Right lobe of liver (tissue), 6 donors: ENCODE results near the gene CHCHD5. TPM values are rescaled to one million over a fixed set of nuclear protein-coding genes. Genes with fewer than 3 reads are reported as not detected.

Source experiments
- ATAC-seq, 4 donors: fragments of 200-7000 bp; cut with Tn5 transposase; one replicate each; pipeline ENCODE4 v1.9.1; 2020; ENCODE audit warnings: mild to moderate bottlenecking in 4 of 4, moderate library complexity in 4 of 4
- DNase-seq, 3 donors: peaks; one replicate each; pipeline ENCODE4 v3.0.0-alpha.2; 2020
- H3K27ac ChIP-seq, 3 donors: fragments of 200-600 bp; one replicate each; pipeline ENCODE4 v1.8.0; 2022
- H3K27me3 ChIP-seq, 2 donors: fragments of 200-600 bp; one replicate each; pipeline ENCODE4 v1.8.0; 2022
- H3K36me3 ChIP-seq, 4 donors: fragments of 200-600 bp; sonication (generic) in 1 of 4; one replicate each; pipeline versions ENCODE4 v1.5.1 to v1.8.0; 2017 to 2022; ENCODE audit warnings: control low read depth in 1 of 4
- H3K4me1 ChIP-seq, 4 donors: fragments of 200-600 bp; sonication (generic) in 1 of 4; one replicate each; pipeline versions ENCODE4 v1.5.1 to v1.8.0; 2017 to 2022; ENCODE audit warnings: control low read depth in 1 of 4
- H3K4me3 ChIP-seq, 3 donors: fragments of 200-600 bp; one replicate each; pipeline ENCODE4 v1.8.0; 2022
- H3K9me3 ChIP-seq, 4 donors: fragments of 200-600 bp; sonication (generic) in 1 of 4; one replicate each; pipeline versions ENCODE4 v1.5.1 to v1.8.0; 2017 to 2022; ENCODE audit warnings: control low read depth in 1 of 4
- CTCF ChIP-seq, 4 donors: fragments of 200-600 bp in 3 of 4; fragments of 450-650 bp in 1 of 4; IDR thresholded peaks; one replicate each; pipeline versions ENCODE4 v1.5.1 to v1.8.0; 2016 to 2022; ENCODE audit warnings: antibody characterized with exemption in 4 of 4, mild to moderate bottlenecking in 2 of 4
- POLR2A ChIP-seq: fragments of 450-650 bp; IDR thresholded peaks from one replicate; pipeline ENCODE4 v1.6.1; 2017; ENCODE audit warnings: antibody characterized with exemption, mild to moderate bottlenecking
- WGBS: methylation state at CpG from one replicate; pipeline ENCODE4 v1.1.6; 2018; ENCODE audit warnings: low coverage, low lambda C conversion rate; ENCODE audit not compliant: insufficient coverage; ENCODE audit errors: missing lambda C conversion rate; 5-methylcytosine and 5-hydroxymethylcytosine counted together
- intact Hi-C, 2 donors: fragments of 100-400 bp; cut with DNase I; formaldehyde crosslinking; loops; one replicate each; pipeline versions ENCODE4 v1.11.2 to v1.14.1; 2022
- total RNA-seq, 6 experiments: library from RNA; depleted of rRNA in 2 of 6; stranded (reverse); fragments of >200 nt in 2 of 6; fragmentation: NEBNext Ultra II Directional in 3 of 6; extraction: Animal tissue kit (Norgen Biotek cat#: 25700) in 3 of 6; gene quantifications; one replicate each; pipeline versions ENCODE4 v1.1.0 to v1.2.4, GENCODE V29; 2016 to 2023
- donor health status: DM: no; HTN: yes; CAD: no.
- donor health status: DM: no; HTN: no; CAD: no.
- donor health status: DM: no; HTN: no; CAD: no.
- donor health status: DM: no; HTN: yes; CAD: no.
- donor health status: DM: no; HTN: yes; CAD: no.

CHCHD5 gene
- total RNA-seq, 6 experiments from 2014 or later, result 15.1 to 29.5 (median 18.7) TPM

GRCh38 chr2:112591413-112591812, 7.0 kb downstream of the CHCHD5 start:
- Histone ChIP-seq H3K9me3 (no peaks in the 10 kb centered on the region), H3K4me1 (no peaks in the 10 kb centered on the region), H3K4me3 (no peak overlapping the region), H3K27me3 (no peaks in the 10 kb centered on the region), H3K36me3 (no peaks in the 10 kb centered on the region), H3K27ac (no peak overlapping the region)
- WGBS, result 83% methylated on average over 1 of the region's 5 CpGs
- ATAC-seq, result no peak
- intact Hi-C loops, result no loop called here
- TF ChIP-seq CTCF (IDR thresholded peaks at IDR 0.05) (no peak), POLR2A (no peak)
- no peak for DNase-seq

- intact Hi-C loops, result no loop called here
- Histone ChIP-seq H3K4me1 (no peaks in the 10 kb centered on the region), H3K27ac (no peak overlapping the region), H3K36me3 (no peaks in the 10 kb centered on the region), H3K27me3 (no peaks in the 10 kb centered on the region), H3K9me3 (no peaks in the 10 kb centered on the region), H3K4me3 (no peak overlapping the region)
- WGBS, result 83% methylated on average over 3 of the region's 4 CpGs
- no peak for DNase-seq
- TF ChIP-seq POLR2A, result no peak
- TF ChIP-seq CTCF (IDR thresholded peaks at IDR 0.05), result no peak
- no peak for ATAC-seq
Observed at GRCh38 chr2:112593736-112594135, 9.3 kb downstream of the CHCHD5 start.

- Histone ChIP-seq H3K27me3 (no peaks in the 10 kb centered on the region), H3K4me3 (no peak overlapping the region), H3K4me1 (peaks cover 0 to 2% (median 0%) of the 10 kb centered on the region in 4 donors), H3K36me3 (no peaks in the 10 kb centered on the region), H3K27ac (no peak overlapping the region), H3K9me3 (no peaks in the 10 kb centered on the region)
- WGBS, result 92% methylated on average over 8 of the region's 10 CpGs
- TF ChIP-seq POLR2A (no peak), CTCF (IDR thresholded peaks at IDR 0.05) (no peak)
- no peak for DNase-seq
- intact Hi-C loops, result no loop called here
- no peak for ATAC-seq
Observed at GRCh38 chr2:112597537-112598322, 13.3 kb downstream of the CHCHD5 start.

- H3K27ac ChIP-seq, result no peak overlapping the region
- no peak for ATAC-seq
- no peaks in the 10 kb centered on the region for H3K9me3 ChIP-seq
- peaks cover 0 to 9% (median 4%) of the 10 kb centered on the region in 4 donors for H3K4me1 ChIP-seq
- TF ChIP-seq CTCF (IDR thresholded peaks at IDR 0.05), result no peak
- no peak for TF ChIP-seq POLR2A
- no peaks in the 10 kb centered on the region for H3K36me3 ChIP-seq
- no peak overlapping the region for H3K4me3 ChIP-seq
- no peak for DNase-seq
- no peaks in the 10 kb centered on the region for H3K27me3 ChIP-seq
- 61% methylated on average over 3 of the region's 3 CpGs for WGBS
- intact Hi-C loops, result no loop called here
Observed at GRCh38 chr2:112600634-112601033, 16.2 kb downstream of the CHCHD5 start.
